CD8-positive, alpha-beta memory T cell (primary cell): ENCODE data around the gene EXOC1L. TPM values are rescaled to one million over a fixed set of nuclear protein-coding genes. Genes with fewer than 3 reads are reported as not detected.
A peak's percentile ranks its signal among the peaks of the same experiment; 100 is the strongest.

Source experiments
- CTCF ChIA-PET: fragments of 350-600 bp; sonication (Branson Sonifier 250); formaldehyde crosslinking; loops from one replicate; lab custom pipeline; 2021; ENCODE audit warnings: antibody characterized with exemption; lab: Charles Lee
- POLR2A ChIA-PET: fragments of 350-600 bp; sonication (Branson Sonifier 250); formaldehyde crosslinking; loops from one replicate; lab custom pipeline; 2021; ENCODE audit warnings: antibody characterized with exemption; lab: Charles Lee
- DNase-seq, 5 donors: peaks; one replicate each; pipeline versions ENCODE4 v3.0.0 to v3.0.0-alpha.2; 2020 to 2022; ENCODE audit warnings: mixed read lengths in 1 of 5
- H3K27ac ChIP-seq: one replicate; pipeline ENCODE4 v1.7.0; 2013; ENCODE audit warnings: low read depth, mild to moderate bottlenecking, low read length, moderate library complexity
- H3K27me3 ChIP-seq: 2 replicates; pipeline ENCODE4 v1.7.0; 2013; ENCODE audit warnings: low read length, mild to moderate bottlenecking; ENCODE audit not compliant: insufficient read depth, poor library complexity, severe bottlenecking
- H3K36me3 ChIP-seq: 2 replicates; pipeline ENCODE4 v1.7.0; 2013; ENCODE audit warnings: mild to moderate bottlenecking, low read length, moderate library complexity; ENCODE audit not compliant: insufficient read depth
- H3K4me1 ChIP-seq: 2 replicates; pipeline ENCODE4 v1.7.0; 2013; ENCODE audit warnings: mild to moderate bottlenecking, low read length, moderate library complexity; ENCODE audit not compliant: insufficient read depth
- H3K4me3 ChIP-seq: 2 replicates; pipeline ENCODE4 v1.7.0; 2013; ENCODE audit warnings: mild to moderate bottlenecking, low read length
- H3K9me3 ChIP-seq: 2 replicates; pipeline ENCODE4 v1.7.0; 2013; ENCODE audit warnings: mild to moderate bottlenecking, low read length
- H3K27ac Mint-ChIP-seq, 8 donors: one replicate each; pipeline ENCODE4 v1.8.0; 2020 to 2021; ENCODE audit warnings: mixed read lengths in 8 of 8, mild to moderate bottlenecking in 6 of 8, inconsistent platforms in 3 of 8, moderate library complexity in 3 of 8
- H3K27me3 Mint-ChIP-seq, 2 donors: one replicate each; pipeline ENCODE4 v1.8.0; 2020 to 2021; ENCODE audit warnings: mixed read lengths in 2 of 2, mild to moderate bottlenecking in 1 of 2, moderate library complexity in 1 of 2
- H3K36me3 Mint-ChIP-seq, 3 donors: one replicate each; pipeline ENCODE4 v1.8.0; 2020 to 2021; ENCODE audit warnings: mixed read lengths in 3 of 3, inconsistent platforms in 1 of 3, mild to moderate bottlenecking in 1 of 3
- H3K4me1 Mint-ChIP-seq, 3 donors: one replicate each; pipeline ENCODE4 v1.8.0; 2020 to 2021; ENCODE audit warnings: mixed read lengths in 3 of 3, inconsistent platforms in 1 of 3, mild to moderate bottlenecking in 1 of 3
- H3K4me3 Mint-ChIP-seq, 7 donors: one replicate each; pipeline ENCODE4 v1.8.0; 2020 to 2021; ENCODE audit warnings: mixed read lengths in 7 of 7, mild to moderate bottlenecking in 6 of 7, moderate library complexity in 4 of 7, inconsistent platforms in 2 of 7
- H3K9me3 Mint-ChIP-seq, 5 donors: one replicate each; pipeline ENCODE4 v1.8.0; 2020 to 2022; ENCODE audit warnings: mixed read lengths in 5 of 5, mild to moderate bottlenecking in 3 of 5, moderate library complexity in 2 of 5, inconsistent platforms in 1 of 5
- polyA plus RNA-seq: library from polyadenylated mRNA; unstranded; fragments of 300-500 nt; fragmentation: Illumina TruSeq; gene quantifications from one replicate; pipeline ENCODE4 v1.2.3, GENCODE V29; 2021
- total RNA-seq, 2 experiments: library from RNA; stranded (reverse); gene quantifications; one replicate each; pipeline ENCODE4 v1.2.3, GENCODE V29; 2021

The EXOC1L gene
- total and polyA plus RNA-seq, 3 experiments from 2014 or later, result not detected

DNA sequence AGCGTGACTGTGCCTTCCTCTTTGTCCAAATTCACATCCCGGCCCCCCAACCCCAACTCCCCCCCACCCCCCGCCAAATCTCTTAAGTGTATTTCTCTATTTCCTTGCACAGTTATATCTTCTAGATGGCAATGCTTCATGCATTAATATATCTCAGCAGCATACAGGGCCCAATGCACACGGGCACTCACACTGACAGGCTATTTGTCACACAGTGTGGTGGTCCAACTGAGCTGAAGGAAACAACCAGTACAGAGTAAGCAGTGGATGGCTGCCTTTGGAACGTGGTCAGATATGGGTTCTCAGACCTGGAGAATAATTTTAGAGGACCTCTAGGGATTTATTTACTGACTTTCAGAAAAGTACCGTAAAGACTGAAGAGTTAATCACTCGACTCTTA lies 34.5 kb downstream of the EXOC1L start:
- Histone ChIP-seq H3K36me3 (no peaks in the 10 kb centered on the region), H3K4me1 (peaks cover 35% of the 10 kb centered on the region), H3K27me3 (no peaks in the 10 kb centered on the region), H3K4me3 (peak overlapping the region; percentile 88), H3K9me3 (no peaks in the 10 kb centered on the region), H3K27ac (peak overlapping the region; percentile 76)
- no peaks in the 10 kb centered on the region for H3K27me3 Mint-ChIP-seq
- no peak overlapping the region for H3K4me3 Mint-ChIP-seq
- no peaks in the 10 kb centered on the region for H3K9me3 Mint-ChIP-seq
- H3K27ac Mint-ChIP-seq, result peak overlapping the region in 4 of 8 donors; percentile 44 to 97 (median 73)
- peaks cover 4 to 26% (median 9%) of the 10 kb centered on the region in 3 donors for H3K36me3 Mint-ChIP-seq
- ChIA-PET POLR2A (interaction anchor here (0.7 to 1.1 kb wide), 3 partner anchors 13 to 458 kb away, joined by 3 to 6 read pairs (median 4); partner anchors contain the start of gene CEP135), CTCF (interaction anchor here (1.1 to 2.0 kb wide), 5 partner anchors 8 to 508 kb away, joined by 3 to 14 read pairs (median 5); partner anchors contain the start of genes CEP135 and SRD5A3)
- no peak for DNase-seq
- peaks cover 17 to 50% (median 45%) of the 10 kb centered on the region in 3 donors for H3K4me1 Mint-ChIP-seq

DNA sequence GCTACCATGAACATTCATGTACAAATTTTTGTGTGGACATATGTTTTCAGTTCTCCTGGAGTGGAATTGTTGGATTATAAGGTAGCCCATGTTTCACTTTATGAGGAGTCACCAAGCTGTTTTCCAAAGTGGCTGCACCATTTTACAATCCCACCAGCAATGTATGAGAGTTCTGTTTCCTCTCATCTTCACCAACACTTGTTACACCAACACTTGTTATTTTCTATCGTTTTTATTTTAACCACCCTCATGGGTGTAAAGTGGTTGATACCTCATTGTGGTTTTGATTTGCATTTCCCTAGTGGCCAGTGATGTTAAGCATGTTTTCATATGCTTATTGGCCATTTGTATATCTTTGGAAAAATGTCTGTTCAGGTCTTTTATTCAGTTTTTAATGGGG lies 38.0 kb downstream of the EXOC1L start:
- Mint-ChIP-seq H3K36me3 (peaks cover 4 to 52% (median 14%) of the 10 kb centered on the region in 3 donors), H3K27ac (peak overlapping the region in 1 of 8 donors; percentile 80), H3K27me3 (no peaks in the 10 kb centered on the region), H3K4me3 (no peak overlapping the region), H3K9me3 (no peaks in the 10 kb centered on the region), H3K4me1 (peaks cover 26 to 40% (median 27%) of the 10 kb centered on the region in 3 donors)
- no peaks in the 10 kb centered on the region for H3K9me3 ChIP-seq
- DNase-seq, result no peak
- CTCF ChIA-PET, result no interaction called here
- H3K27ac ChIP-seq, result no peak overlapping the region
- H3K27me3 ChIP-seq, result no peaks in the 10 kb centered on the region
- H3K4me1 ChIP-seq, result peaks cover 20% of the 10 kb centered on the region
- H3K4me3 ChIP-seq, result no peak overlapping the region
- POLR2A ChIA-PET, result interaction anchor here (0.7 kb wide), 1 partner anchor 23 kb away, joined by 11 read pairs; no protein-coding TSS in a partner anchor
- H3K36me3 ChIP-seq, result peaks cover 4% of the 10 kb centered on the region

DNA sequence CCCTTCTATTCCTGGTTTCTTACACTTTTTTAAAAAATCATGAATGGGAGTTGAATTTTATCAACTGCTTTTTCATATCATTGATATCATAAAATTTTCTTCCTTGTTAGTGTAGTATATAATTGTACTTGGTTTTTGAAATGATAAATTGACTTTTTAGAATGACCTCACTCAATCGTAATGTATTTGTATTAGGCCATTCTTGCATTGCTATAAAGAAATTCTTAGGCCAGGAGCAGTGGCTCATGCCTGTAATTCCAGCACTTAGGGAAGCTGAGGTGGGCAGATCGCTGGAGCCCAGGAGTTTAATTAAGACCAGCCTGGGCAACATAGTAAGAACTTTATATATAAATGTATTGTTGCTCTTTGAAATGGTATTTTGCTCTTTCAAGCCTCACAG lies 40.1 kb downstream of the EXOC1L start:
- no peak for DNase-seq
- no peaks in the 10 kb centered on the region for H3K9me3 ChIP-seq
- peaks cover 7% of the 10 kb centered on the region for H3K4me1 ChIP-seq
- no peaks in the 10 kb centered on the region for H3K27me3 ChIP-seq
- peak overlapping the region in 2 of 8 donors; percentile 7 to 14 for H3K27ac Mint-ChIP-seq
- H3K4me1 Mint-ChIP-seq, result peaks cover 16 to 32% (median 26%) of the 10 kb centered on the region in 3 donors
- H3K4me3 ChIP-seq, result no peak overlapping the region
- H3K36me3 Mint-ChIP-seq, result peaks cover 4 to 60% (median 14%) of the 10 kb centered on the region in 3 donors
- H3K36me3 ChIP-seq, result peaks cover 4% of the 10 kb centered on the region
- H3K4me3 Mint-ChIP-seq, result no peak overlapping the region
- ChIA-PET CTCF (no interaction called here), POLR2A (no interaction called here)
- no peaks in the 10 kb centered on the region for H3K27me3 Mint-ChIP-seq
- H3K9me3 Mint-ChIP-seq, result no peaks in the 10 kb centered on the region
- H3K27ac ChIP-seq, result no peak overlapping the region

DNA sequence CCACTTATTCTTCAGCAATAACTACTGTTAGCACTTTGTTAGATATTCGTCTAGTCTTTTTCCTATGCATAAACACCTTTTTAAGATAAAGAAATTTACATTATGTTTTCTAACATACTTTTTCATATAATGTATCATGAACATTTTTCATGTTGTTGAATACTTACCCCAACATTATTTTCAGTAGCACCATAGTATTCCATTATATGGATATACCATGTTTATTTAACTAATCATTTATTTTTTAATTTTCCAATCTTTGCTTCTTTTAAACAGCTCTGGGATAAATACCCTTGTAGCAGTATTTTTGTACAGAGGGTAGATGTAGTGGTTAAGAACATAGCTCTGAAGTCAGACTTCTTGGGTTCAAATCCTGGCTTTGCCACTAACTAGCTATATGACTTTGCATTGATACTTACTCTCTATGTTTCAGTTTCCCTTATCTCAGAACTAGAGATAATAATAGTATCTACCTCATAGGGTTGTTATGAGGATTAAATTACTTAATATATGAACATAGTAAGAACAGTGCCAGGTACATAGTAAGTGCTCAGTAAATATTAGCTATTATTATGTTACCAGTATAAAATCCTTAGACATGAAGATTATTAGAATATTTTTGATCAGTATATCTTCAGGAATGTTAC lies 45.1 kb downstream of the EXOC1L start:
- Histone ChIP-seq H3K4me3 (no peak overlapping the region), H3K4me1 (no peaks in the 10 kb centered on the region), H3K27ac (no peak overlapping the region), H3K27me3 (no peaks in the 10 kb centered on the region), H3K36me3 (peaks cover 29% of the 10 kb centered on the region), H3K9me3 (no peaks in the 10 kb centered on the region)
- ChIA-PET CTCF (interaction anchor here (2.4 kb wide), 1 partner anchor 11 kb away, joined by 14 read pairs; the partner anchor contains the start of gene EXOC1), POLR2A (no interaction called here)
- peak overlapping the region in 2 of 8 donors; percentile 22 to 47 for H3K27ac Mint-ChIP-seq
- H3K4me3 Mint-ChIP-seq, result no peak overlapping the region
- H3K27me3 Mint-ChIP-seq, result no peaks in the 10 kb centered on the region
- peaks cover 19 to 38% (median 37%) of the 10 kb centered on the region in 3 donors for H3K4me1 Mint-ChIP-seq
- no peak for DNase-seq
- no peaks in the 10 kb centered on the region for H3K9me3 Mint-ChIP-seq
- H3K36me3 Mint-ChIP-seq, result peaks cover 5 to 68% (median 17%) of the 10 kb centered on the region in 3 donors

DNA sequence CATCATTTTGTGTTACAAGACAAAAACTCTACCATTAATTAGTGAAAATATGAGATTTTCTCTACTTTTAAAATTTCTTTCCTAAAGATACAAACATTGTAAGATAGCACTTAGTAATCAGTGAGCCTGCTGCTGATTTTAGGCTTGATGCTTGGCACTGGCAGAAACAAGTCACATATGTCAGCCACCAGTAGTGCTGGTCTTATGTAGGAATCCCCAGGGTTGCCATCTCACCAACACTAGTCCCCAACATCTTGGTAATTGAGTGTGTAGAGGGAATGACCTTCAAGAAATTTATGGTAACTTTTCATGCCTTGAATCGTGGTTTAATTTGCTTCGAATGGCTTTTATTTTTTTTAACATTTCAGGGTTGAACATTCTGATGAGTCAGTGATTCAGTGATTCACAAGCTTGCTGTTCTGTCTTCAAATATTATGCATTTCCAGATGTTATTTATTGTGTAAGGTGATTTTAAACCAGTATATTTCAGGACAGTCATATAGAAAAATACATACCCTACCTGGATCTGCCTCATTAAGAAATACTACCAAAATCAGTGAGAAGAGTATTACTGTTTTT lies 45.7 kb downstream of the EXOC1L start:
- H3K4me3 Mint-ChIP-seq, result no peak overlapping the region
- ChIA-PET POLR2A (interaction anchor here (0.8 kb wide), 1 partner anchor 80 kb away, joined by 5 read pairs; no protein-coding TSS in a partner anchor), CTCF (interaction anchor here (1.1 to 2.4 kb wide), 4 partner anchors 12 to 83 kb away, joined by 3 to 14 read pairs (median 5); partner anchors contain the start of genes CEP135 and EXOC1)
- Histone ChIP-seq H3K4me3 (no peak overlapping the region), H3K36me3 (peaks cover 30% of the 10 kb centered on the region), H3K27ac (peak overlapping the region; percentile 1), H3K9me3 (no peaks in the 10 kb centered on the region), H3K27me3 (no peaks in the 10 kb centered on the region), H3K4me1 (no peaks in the 10 kb centered on the region)
- H3K36me3 Mint-ChIP-seq, result peaks cover 11 to 70% (median 20%) of the 10 kb centered on the region in 3 donors
- peaks cover 19 to 38% (median 34%) of the 10 kb centered on the region in 3 donors for H3K4me1 Mint-ChIP-seq
- H3K27ac Mint-ChIP-seq, result peak overlapping the region in 5 of 8 donors; percentile 44 to 89 (median 52)
- no peak for DNase-seq
- H3K9me3 Mint-ChIP-seq, result no peaks in the 10 kb centered on the region
- H3K27me3 Mint-ChIP-seq, result no peaks in the 10 kb centered on the region

DNA sequence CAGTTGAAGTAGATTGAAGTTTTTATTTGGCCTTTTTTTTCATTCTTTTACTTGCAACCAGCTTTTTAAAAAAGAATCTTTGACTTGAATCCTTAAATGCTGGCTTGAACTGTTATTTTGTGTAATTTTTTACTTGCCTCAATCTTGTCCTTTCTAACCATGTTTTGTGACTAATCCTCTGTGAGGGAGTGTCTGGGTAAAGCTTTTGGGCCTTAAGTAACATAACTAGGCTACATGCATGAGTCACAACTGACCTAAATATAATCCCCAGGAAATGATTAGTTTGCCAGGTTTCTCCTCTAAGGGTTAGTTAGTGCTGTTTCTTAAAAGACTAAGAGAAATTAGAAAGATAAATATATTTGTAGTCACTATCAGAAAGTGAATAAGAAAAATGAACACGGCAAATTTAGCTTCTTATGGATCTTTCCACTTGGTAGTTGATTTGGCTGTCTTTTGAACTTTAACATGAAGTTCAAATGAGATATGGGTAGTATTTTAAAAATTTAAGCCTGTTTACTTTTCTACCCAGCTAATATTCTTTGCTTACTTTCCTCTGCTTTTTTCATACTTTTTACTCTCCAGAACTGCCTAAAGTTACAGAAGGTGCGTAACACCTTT lies 46.8 kb downstream of the EXOC1L start:
- H3K27ac ChIP-seq, result peak overlapping the region; percentile 1
- no peaks in the 10 kb centered on the region for H3K27me3 ChIP-seq
- POLR2A ChIA-PET, result interaction anchor here (0.6 to 1.1 kb wide), 3 partner anchors 9 to 82 kb away, joined by 3 to 5 read pairs (median 4); partner anchors contain the start of gene CEP135
- no peaks in the 10 kb centered on the region for H3K4me1 ChIP-seq
- no peak for DNase-seq
- Mint-ChIP-seq H3K9me3 (no peaks in the 10 kb centered on the region), H3K4me1 (peaks cover 21 to 32% (median 28%) of the 10 kb centered on the region in 3 donors), H3K27me3 (no peaks in the 10 kb centered on the region), H3K27ac (peak overlapping the region in 7 of 8 donors; percentile 44 to 89 (median 56)), H3K36me3 (peaks cover 21 to 72% (median 25%) of the 10 kb centered on the region in 3 donors), H3K4me3 (no peak overlapping the region)
- peaks cover 41% of the 10 kb centered on the region for H3K36me3 ChIP-seq
- no peak overlapping the region for H3K4me3 ChIP-seq
- H3K9me3 ChIP-seq, result no peaks in the 10 kb centered on the region
- CTCF ChIA-PET, result interaction anchor here (1.0 to 2.4 kb wide), 7 partner anchors 13 to 521 kb away, joined by 3 to 14 read pairs (median 4); partner anchors contain the start of genes CEP135, EXOC1 and SRD5A3

DNA sequence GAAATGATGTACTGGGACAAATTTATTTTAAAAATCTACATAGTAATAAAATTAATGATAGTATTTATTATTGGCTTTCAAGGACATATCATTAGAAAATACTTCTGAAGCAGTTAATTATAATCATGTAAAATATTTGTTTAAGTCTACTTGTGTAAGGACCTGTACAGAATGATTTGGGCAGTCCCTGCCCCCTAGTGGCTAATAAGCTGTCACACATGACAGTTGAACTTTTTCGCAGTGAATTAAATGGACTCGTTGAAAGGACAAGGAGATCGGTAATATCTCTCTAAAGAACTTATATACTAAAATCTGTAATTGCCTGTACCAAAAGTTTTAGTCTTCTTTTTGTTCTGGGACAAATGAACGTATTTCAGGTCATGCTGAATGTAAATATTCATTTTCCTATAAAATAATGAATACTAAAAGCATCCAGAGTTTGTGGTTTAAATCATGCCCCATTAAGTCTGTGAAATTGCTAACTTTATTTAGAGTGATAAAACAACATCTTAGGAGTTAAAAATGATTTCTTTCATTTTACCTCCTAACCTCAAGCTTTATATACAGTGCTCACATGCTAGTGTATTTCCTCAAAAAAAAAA lies 47.5 kb downstream of the EXOC1L start:
- Histone ChIP-seq H3K4me3 (no peak overlapping the region), H3K27me3 (no peaks in the 10 kb centered on the region), H3K36me3 (peaks cover 44% of the 10 kb centered on the region), H3K9me3 (no peaks in the 10 kb centered on the region), H3K4me1 (no peaks in the 10 kb centered on the region), H3K27ac (no peak overlapping the region)
- no peaks in the 10 kb centered on the region for H3K9me3 Mint-ChIP-seq
- POLR2A ChIA-PET, result interaction anchor here (0.7 to 1.1 kb wide), 2 partner anchors 13 to 82 kb away, joined by 3 to 6 read pairs; partner anchors contain the start of genes CEP135 and EXOC1
- H3K27ac Mint-ChIP-seq, result peak overlapping the region in 4 of 8 donors; percentile 27 to 89 (median 48)
- H3K36me3 Mint-ChIP-seq, result peaks cover 21 to 73% (median 25%) of the 10 kb centered on the region in 3 donors
- peak in 3 of 5 donors; percentile 42 to 50 (median 47) for DNase-seq
- no peak overlapping the region for H3K4me3 Mint-ChIP-seq
- CTCF ChIA-PET, result interaction anchor here (1.0 to 2.4 kb wide), 9 partner anchors 13 to 554 kb away, joined by 3 to 14 read pairs (median 3); partner anchors contain the start of genes CEP135, EXOC1 and SRD5A3
- no peaks in the 10 kb centered on the region for H3K27me3 Mint-ChIP-seq
- peaks cover 19 to 29% (median 27%) of the 10 kb centered on the region in 3 donors for H3K4me1 Mint-ChIP-seq
